ENCODE data around the gene ARHGDIG.

The ARHGDIG gene

DNA sequence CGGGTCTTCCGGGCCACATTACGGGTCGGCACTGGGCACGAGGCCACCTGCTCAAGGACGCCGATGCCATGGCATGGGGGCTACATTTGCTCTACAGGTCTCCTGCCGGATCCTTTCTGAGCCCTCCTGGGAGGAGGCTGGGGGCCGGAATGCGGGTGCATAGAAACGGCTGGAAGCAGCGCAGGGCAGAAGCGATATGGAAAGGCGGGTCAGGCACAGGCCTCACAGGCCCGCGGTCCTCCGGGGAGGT lies 43.7 kb downstream of the ARHGDIG start:
- Histone ChIP-seq H4K20me1 (ENCODE audit: insufficient read depth, low read length) (no peaks in the 10 kb centered on the region), H3K9ac (ENCODE audit: low read length) (no peak overlapping the region)

GRCh38 chr16:324451-325334 lies 44.3 kb downstream of the ARHGDIG start:
- H3K9me2 ChIP-seq (replicated peaks; ENCODE audit: insufficient read depth, low read length), result no peaks in the 10 kb centered on the region
- H3K4me2 ChIP-seq (ENCODE audit: low read depth, low read length), result no peak overlapping the region
- no peak overlapping the region for H3K4me3 ChIP-seq (ENCODE audit: low read length)
- no peak overlapping the region for H3K27ac ChIP-seq (ENCODE audit: low read length)
- H3K27me3 ChIP-seq (replicated peaks; ENCODE audit: insufficient read depth, low read length), result no peaks in the 10 kb centered on the region
- H3K9me3 ChIP-seq (replicated peaks; ENCODE audit: insufficient read depth, low read length), result no peaks in the 10 kb centered on the region
- no peak for TF ChIP-seq EZH2 (optimal IDR thresholded peaks at IDR 0.05; ENCODE audit: low read depth, low read length)
- TF ChIP-seq, protein P1, sequence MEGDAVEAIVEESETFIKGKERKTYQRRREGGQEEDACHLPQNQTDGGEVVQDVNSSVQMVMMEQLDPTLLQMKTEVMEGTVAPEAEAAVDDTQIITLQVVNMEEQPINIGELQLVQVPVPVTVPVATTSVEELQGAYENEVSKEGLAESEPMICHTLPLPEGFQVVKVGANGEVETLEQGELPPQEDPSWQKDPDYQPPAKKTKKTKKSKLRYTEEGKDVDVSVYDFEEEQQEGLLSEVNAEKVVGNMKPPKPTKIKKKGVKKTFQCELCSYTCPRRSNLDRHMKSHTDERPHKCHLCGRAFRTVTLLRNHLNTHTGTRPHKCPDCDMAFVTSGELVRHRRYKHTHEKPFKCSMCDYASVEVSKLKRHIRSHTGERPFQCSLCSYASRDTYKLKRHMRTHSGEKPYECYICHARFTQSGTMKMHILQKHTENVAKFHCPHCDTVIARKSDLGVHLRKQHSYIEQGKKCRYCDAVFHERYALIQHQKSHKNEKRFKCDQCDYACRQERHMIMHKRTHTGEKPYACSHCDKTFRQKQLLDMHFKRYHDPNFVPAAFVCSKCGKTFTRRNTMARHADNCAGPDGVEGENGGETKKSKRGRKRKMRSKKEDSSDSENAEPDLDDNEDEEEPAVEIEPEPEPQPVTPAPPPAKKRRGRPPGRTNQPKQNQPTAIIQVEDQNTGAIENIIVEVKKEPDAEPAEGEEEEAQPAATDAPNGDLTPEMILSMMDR (IDR thresholded peaks at IDR 0.05; ENCODE audit: low read length), result no peak
- TF ChIP-seq EZH2phosphoT487 (IDR thresholded peaks at IDR 0.05; ENCODE audit: low read length), result no peak
- H2AFZ ChIP-seq (ENCODE audit: low read length), result no peak overlapping the region
- no peak overlapping the region for H3K9ac ChIP-seq (ENCODE audit: low read length)
- H3F3A ChIP-seq (ENCODE audit: insufficient read depth, low read length), result no peaks in the 10 kb centered on the region
- no peaks in the 10 kb centered on the region for H3K36me3 ChIP-seq (replicated peaks; ENCODE audit: insufficient read depth, low read length)
- DNase-seq, result no peak
- no peaks in the 10 kb centered on the region for H3K4me1 ChIP-seq (ENCODE audit: low read length)
- H3K79me2 ChIP-seq (ENCODE audit: low read length), result peaks cover 74% of the 10 kb centered on the region
- H4K20me1 ChIP-seq (ENCODE audit: insufficient read depth, low read length), result no peaks in the 10 kb centered on the region

More for the DNA sequence above, 43.7 kb downstream of the ARHGDIG start:
- H3K79me2 ChIP-seq (ENCODE audit: low read length), result peaks cover 76% of the 10 kb centered on the region
- no peaks in the 10 kb centered on the region for H3K36me3 ChIP-seq (replicated peaks; ENCODE audit: insufficient read depth, low read length)
- H3K4me3 ChIP-seq (ENCODE audit: low read length), result no peak overlapping the region
- no peak overlapping the region for H3K27ac ChIP-seq (ENCODE audit: low read length)
- H3K4me2 ChIP-seq (ENCODE audit: low read depth, low read length), result no peak overlapping the region
- H3F3A ChIP-seq (ENCODE audit: insufficient read depth, low read length), result no peaks in the 10 kb centered on the region
- H2AFZ ChIP-seq (ENCODE audit: low read length), result no peak overlapping the region
- no peak for DNase-seq
- H3K27me3 ChIP-seq (replicated peaks; ENCODE audit: insufficient read depth, low read length), result no peaks in the 10 kb centered on the region
- no peaks in the 10 kb centered on the region for H3K9me3 ChIP-seq (replicated peaks; ENCODE audit: insufficient read depth, low read length)
- H3K9me2 ChIP-seq (replicated peaks; ENCODE audit: insufficient read depth, low read length), result no peaks in the 10 kb centered on the region
- no peaks in the 10 kb centered on the region for H3K4me1 ChIP-seq (ENCODE audit: low read length)
- TF ChIP-seq, protein P1 (IDR thresholded peaks at IDR 0.05; ENCODE audit: low read length), result no peak
- TF ChIP-seq EZH2 (optimal IDR thresholded peaks at IDR 0.05; ENCODE audit: low read depth, low read length) (no peak), EZH2phosphoT487 (IDR thresholded peaks at IDR 0.05; ENCODE audit: low read length) (no peak)

GRCh38 chr16:325375-326145 lies 45.2 kb downstream of the ARHGDIG start:
- Histone ChIP-seq H3K9me2 (replicated peaks; ENCODE audit: insufficient read depth, low read length) (no peaks in the 10 kb centered on the region), H3F3A (ENCODE audit: insufficient read depth, low read length) (no peaks in the 10 kb centered on the region), H3K4me1 (ENCODE audit: low read length) (no peaks in the 10 kb centered on the region), H3K27ac (ENCODE audit: low read length) (no peak overlapping the region), H3K9me3 (replicated peaks; ENCODE audit: insufficient read depth, low read length) (no peaks in the 10 kb centered on the region), H3K9ac (ENCODE audit: low read length) (no peak overlapping the region), H3K36me3 (replicated peaks; ENCODE audit: insufficient read depth, low read length) (no peaks in the 10 kb centered on the region), H3K27me3 (replicated peaks; ENCODE audit: insufficient read depth, low read length) (no peaks in the 10 kb centered on the region), H3K4me3 (ENCODE audit: low read length) (no peak overlapping the region), H2AFZ (ENCODE audit: low read length) (no peak overlapping the region), H3K4me2 (ENCODE audit: low read depth, low read length) (no peak overlapping the region), H3K79me2 (ENCODE audit: low read length) (peaks cover 75% of the 10 kb centered on the region), H4K20me1 (ENCODE audit: insufficient read depth, low read length) (no peaks in the 10 kb centered on the region)
- TF ChIP-seq EZH2phosphoT487 (IDR thresholded peaks at IDR 0.05; ENCODE audit: low read length), result no peak
- no peak for TF ChIP-seq EZH2 (optimal IDR thresholded peaks at IDR 0.05; ENCODE audit: low read depth, low read length)
- TF ChIP-seq, protein P1 (IDR thresholded peaks at IDR 0.05; ENCODE audit: low read length), result no peak
- no peak for DNase-seq

Measured in MM.1S (cell line).